Activated naive CD8-positive, alpha-beta T cell treated with anti-CD3 and anti-CD28 coated beads, Interleukin-2, amount 50 U/mL, for 16 hours (primary cell): ENCODE data around the gene NDFIP2.

Source experiments
- DNase-seq: peaks from one replicate; pipeline ENCODE4 v3.0.0-alpha.2; 2020; ENCODE audit warnings: low read depth, low spot score

NDFIP2 gene

DNA sequence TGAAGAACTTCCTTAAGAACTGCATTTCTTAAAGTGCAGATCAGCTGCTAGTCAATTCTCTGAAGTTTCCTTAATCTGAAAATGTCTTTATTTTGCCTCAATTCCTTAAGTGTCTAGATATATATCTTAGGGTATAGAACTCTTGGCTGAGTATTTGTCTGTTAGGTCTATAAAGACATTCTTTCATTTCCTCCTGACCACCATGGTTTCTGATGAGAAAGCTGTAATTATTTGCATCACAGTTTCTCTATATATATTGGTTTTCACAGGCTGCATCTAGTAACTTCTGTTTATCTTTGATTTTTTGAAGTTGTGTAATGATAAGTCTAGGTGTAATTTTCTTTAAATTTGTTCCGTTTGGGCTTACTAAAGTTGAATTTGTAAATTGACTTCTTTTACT is 15.2 kb downstream of the NDFIP2 start:
- no peak for DNase-seq

DNA sequence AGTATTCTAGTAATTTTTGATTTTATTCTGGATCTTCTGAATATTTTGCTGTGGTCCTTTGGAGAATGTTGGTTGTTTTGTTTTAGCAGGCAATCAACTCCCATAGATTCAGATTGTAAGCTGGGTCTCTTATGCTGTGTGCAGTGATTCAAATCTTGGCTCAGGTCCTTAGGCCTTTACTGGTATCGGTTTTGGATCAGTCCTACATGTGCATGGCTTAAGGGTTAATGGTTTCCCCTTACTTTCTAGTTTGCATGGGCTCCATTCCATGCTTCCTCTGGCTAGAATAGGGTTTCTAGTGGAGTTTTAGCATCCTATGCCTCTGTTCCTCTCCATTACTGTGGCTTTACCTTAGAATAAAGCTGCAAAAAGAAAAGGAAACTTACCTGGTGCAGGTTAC is 16.1 kb downstream of the NDFIP2 start:
- DNase-seq, result no peak

DNA sequence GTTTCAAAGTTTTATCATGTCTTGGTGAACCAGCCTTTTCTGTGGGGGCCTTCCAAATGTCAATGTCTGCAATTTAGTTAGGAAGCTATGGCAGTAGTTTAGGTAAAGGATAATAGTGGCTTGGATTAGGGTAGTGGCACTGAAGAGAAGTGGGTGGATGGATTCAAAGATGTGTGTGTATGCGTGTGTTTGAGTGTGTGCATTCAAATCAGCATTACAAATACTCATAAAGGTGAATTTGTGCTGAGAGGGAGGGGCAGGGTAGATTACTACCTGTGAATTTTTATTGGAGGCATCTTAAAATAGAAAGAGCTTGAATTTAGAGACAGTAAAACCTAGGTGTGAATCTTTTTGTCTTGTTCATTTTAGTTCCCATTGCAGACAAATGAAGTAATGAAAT is 16.9 kb downstream of the NDFIP2 start:
- DNase-seq, result no peak

DNA sequence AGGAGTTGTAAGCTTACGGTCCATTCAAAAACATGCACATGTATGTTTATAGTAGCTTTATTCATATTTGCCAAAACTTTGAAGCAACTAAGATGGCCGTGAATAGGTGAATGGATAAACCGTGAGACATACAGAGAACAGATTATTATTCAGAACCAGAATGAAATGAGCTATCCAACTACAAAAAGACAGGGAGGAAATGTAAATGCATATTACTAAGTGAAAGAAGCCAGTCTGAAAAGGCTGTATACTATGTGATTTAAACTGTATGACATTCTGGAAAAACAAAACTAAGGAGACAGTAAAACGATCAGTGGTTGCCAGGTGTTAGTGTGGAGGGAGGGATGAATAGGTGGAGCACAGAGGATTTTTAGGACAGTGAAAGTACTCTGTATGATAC is 19.9 kb downstream of the NDFIP2 start:
- DNase-seq, result no peak

DNA sequence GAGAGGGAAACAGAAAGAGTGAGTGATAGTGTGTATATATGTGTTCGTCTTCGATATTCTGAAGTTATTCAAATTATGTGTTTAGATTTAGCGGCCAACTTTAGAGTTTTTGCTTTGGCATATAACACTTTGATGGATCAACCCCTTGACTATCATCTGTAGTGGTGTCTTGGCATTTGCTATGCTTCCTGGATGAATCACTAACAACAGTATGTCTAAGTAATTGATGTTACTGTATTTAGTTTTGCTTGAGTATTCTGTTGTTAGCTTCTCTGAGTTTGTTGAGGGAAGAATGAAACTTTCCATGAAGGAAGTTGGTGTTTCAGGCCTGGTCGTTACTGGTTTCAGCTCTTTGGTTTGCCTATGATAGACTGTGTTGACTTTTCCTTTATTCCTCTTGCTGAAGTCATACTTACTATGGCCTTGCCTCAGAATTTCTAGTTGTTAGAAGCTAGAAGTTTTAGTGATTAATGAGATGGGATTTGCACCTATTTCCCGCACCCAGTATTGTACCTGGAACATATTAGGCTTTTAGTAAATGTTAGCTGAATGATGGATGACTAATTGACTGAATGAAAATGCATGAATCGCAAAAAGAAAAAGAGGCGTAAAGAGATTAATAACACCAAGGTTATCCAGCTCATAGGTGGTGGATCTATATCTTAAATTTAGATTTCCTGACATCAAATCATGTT is 20.7 kb downstream of the NDFIP2 start:
- DNase-seq, result no peak

DNA sequence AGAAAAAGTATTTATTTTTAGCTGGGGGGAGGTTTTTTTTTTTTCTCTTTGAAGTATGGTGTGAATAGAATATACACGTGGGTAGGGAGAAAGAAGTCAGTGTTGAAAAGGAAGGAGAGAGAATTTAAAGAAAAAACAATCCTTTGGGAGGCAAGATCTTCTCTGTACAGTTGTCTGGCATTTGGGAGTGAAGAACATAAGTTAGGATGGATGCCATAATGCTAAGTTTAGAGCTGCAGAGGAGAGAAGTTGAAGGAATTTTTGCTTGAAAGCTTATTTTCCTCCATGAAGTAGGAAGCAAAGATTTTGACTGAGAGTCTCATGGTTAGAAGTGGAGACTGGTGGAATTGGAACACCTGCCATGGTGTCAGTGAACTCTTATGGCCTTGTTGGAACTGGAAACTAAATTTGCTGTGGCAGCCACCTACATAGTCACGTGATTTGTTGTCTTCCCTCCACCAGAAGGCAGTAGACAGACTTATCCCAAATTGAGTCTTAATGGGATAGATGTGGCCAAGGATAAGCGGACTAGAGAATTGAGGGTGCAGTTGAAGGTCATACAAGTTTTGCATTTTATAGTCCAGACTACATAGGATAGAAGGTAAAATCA is 22.0 kb downstream of the NDFIP2 start:
- no peak for DNase-seq

DNA sequence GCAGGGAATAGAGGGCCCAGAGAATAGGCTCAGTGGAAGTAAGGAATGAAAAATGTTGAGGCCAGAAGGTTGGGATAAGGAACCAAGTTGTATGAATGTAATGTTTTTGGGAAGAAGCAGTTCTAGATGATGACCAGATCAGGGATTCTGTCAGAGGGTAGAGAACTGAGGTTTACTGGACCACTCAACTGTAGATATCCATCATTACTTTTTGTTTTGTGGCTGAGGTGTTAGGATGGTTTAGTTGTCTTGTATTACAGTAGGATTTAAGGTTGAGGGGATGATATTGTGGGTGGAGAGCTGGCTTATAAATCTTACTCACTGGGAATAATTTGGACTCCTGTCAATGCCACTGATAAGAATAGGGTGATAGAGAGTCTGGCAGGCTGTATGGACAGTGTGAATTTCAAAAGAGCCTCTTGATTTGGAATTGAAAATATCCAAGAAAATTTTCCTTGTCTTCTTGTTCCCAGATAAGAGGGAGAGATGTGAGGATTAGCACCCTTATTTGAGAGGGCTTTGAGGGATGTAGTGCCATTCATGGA is 22.6 kb downstream of the NDFIP2 start:
- DNase-seq, result no peak

DNA sequence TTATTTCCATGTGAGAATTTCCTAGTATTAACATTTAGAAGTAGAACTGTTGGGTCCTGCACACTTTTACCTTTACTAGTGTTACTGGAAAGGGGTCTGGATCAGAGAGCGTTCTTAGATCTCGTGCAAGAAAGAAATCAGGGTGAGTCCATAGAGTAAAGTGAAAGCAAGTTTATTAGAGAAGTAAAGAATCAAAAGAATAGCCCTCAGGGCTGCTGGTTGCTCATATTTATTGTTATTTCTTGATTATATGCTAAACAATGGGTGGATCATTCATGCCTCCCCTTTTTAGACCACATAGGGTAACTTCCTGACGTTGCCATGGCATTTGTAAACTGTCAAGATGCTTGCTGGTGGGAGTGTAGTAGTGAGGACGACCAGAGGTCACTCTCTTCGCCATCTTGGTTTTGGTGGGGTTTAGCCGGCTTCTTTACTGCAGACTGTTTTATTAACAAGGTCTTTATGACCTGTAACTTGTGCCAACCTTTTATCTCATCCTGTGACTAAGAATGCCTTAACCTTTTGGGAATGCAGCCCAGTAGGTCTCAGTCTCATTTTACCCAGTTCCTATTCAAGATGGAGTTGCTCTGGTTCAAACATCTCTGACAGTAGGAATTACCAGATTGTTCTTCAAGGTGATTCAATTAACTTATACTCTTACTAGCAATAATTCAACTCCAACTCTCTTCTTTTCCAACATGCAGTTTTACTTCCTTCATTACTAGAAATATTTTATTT is 27.4 kb downstream of the NDFIP2 start:
- DNase-seq, result no peak

DNA sequence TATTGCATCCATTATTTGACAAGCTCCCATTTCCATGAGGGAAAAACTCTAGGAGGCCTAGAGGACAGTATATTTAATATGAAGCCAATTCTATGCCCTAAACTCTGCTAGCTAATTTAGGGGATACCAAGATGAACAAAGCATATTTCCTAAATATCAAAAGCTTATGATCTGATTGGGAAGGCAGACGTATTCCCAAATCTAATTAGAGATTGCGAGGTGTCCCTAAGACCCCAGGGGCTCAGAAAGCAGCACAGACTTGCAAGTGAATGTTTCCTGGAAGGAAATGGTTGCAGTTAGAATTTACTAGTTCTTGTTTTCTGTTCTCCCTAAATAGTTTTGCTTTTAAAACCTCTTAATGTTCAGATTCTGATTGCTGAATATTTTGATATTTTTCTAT is 30.7 kb downstream of the NDFIP2 start:
- no peak for DNase-seq

DNA sequence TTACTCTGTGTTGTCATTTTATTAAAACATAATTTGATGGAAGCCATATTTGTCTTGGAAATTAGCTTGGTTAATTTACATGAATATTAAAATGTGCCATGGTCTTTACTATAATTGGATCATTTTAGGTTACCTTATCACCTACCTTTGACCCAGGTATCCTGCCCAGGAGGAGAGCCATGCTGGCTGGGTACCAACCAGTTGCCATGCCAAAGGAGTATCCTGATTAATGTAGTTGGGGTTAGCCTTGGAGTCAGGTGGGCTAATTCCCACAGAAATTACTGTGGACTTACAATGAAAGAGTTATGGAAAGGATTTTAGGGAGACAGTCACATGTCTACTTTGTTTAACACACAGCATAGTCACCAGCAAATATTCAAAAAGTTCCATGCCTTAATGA is 32.0 kb downstream of the NDFIP2 start:
- no peak for DNase-seq

DNA sequence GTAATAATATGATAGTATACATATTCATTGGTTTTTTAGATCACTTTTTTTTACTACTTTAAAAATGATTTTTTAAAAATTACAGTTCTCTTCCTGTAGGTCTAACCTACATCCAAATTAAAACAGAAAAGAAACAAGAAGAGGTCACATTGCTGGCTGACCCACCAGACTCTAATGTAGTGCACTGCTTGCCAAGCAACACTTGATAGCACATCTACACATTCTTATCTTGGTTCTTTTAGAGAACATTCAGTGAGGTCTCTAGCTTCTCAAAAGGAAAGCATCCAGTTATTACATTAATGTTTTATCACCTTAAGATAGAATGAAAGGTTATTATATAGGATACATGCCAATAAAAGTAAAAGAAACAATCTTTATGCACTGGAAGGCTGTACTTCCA is 35.6 kb downstream of the NDFIP2 start:
- no peak for DNase-seq

DNA sequence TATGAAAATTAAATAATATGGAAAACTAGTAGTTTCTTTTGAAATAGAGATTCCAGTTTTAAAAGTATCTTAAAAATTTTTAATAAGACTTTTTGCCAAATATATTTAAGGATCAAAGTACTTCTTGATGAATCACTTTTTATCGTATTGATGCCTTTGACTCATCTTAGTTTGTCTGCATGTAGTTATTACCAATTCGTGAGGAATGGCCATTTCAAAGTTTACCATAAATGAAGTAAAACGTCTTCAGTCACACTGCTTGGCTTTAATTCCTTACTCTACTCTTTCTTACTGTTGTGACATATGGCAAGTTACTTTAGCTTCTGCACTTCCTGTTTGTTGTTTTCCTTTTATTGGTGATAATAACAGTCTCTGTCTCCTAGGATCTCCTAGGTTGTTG is 38.3 kb downstream of the NDFIP2 start:
- no peak for DNase-seq

DNA sequence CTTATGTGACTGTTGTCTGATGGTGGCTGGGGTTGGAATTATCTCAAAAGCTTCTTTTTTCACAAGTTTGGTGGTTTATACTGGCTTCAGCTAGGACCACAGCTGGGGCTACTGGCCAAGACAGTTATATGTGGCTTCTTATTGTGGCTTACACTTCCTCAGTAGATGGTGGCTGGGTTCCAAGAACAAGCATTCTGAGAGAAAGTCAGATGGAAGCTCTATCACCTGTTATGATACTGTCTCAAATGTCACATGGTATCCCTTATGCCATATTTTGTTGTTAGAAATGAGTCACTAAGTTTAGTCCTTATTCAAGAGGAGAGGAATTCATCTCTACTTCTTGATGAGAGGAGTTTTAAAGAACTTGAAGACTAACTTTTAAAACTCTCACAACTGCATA is 41.6 kb downstream of the NDFIP2 start:
- DNase-seq, result no peak

DNA sequence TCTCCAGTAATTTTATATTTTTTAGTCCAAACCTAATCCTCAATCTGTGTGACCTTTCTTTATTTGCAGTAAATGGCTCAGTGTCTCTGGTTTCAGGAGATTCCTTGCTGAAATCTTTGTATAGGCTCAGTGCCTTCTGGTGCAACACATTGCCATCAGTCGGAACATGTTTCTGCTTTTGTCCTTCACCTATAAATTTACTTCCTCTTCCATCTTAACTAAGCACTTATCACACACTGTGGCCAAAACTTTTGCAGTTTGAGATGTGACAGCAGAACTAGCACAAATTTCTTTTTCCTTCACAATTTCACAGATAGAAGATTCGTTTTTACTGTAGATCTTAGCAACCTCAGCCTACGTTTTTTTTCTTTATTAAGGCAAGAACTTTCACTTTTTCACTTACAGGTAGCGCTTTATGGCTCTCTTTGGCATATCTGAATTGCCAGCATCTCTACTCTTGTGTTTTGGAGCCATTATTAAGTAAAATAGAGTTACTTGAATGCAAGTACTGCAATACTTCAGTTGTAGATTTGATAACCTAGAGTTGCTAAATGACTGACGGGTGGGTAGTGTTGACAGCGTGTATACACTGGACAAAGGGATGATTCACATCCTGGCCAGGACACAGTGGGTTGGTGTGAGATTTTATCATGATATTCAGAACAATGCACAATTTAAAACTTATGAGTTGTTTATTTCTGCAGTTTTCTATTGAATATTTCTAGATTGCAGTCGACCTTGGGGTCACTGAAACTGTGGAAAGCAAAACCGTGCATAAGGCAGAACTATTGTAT is 44.3 kb downstream of the NDFIP2 start:
- DNase-seq, result no peak

DNA sequence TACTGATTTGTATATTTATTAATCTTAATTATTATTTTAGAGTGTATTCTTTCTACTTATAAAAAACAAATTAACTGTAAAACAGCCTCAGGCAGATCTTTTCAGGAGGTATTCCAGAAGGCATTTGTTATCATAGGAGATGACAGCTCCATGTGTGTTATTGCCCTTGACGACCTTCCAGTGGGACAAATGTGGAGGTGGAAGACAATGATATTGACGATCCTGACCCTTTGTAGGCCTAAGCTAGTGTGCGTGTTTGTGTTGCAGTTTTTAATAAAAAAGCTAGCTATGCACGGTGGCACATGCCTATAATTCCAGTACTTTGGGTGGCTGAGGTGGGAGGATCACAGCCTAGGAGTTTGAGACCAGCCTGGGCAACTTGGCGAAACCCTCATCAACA is 46.7 kb downstream of the NDFIP2 start:
- DNase-seq, result no peak

DNA sequence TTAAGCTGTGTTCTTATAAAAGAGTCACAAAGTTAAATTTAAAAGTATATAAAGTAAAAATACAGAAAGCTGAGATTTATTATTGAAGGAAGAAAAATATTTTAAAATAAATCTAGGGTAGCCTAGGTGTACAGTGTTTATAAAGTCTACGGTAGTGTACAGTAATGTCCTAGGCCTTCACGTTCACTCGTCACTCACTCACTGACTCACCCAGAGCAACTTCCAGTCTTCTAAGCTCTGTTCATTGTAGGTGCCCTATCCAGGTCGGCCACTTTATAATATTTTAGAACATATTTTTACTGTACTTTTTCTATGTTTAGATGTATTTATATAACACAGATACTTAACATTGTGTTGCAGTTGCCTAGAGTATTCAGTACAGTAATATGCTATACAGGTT is 47.4 kb downstream of the NDFIP2 start:
- DNase-seq, result no peak

DNA sequence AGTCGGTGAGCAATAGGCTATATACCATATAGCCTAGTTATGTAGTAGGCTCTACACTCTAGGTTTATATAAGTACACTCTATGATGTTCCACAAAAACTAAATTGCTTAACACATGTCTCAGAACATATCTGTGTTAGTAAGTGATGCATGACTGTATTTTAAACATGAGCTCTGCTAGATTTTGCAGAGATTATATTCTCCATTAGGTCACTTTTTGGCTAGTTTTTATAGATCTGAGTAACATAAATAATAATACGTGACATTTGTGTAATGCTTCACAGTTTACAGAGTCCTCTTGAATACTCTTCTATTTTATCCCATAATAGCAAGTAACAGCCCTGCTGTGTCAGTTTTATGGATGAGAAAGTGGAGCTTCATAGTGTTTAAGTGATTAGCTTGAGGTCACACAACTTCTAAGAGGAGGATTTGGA is 47.8 kb downstream of the NDFIP2 start:
- no peak for DNase-seq

DNA sequence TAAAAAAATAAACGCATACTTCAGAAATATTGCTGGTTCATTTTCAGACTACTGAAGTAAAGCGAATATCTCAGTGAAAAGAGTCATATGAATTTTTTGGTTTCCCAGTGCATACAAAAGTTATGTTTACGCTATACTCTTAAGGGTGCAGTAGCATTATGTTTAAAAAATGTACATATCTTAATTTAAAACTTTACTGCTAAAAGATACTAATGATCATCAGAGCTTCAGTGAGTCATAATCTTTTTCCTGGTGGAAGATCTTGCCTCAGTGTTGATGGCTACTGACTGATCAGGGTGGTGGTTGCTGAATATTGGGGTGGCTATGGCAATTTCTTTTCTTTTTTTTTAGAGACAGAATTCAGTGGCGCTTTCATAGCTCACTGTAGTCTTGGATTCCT is 48.9 kb downstream of the NDFIP2 start:
- no peak for DNase-seq

DNA sequence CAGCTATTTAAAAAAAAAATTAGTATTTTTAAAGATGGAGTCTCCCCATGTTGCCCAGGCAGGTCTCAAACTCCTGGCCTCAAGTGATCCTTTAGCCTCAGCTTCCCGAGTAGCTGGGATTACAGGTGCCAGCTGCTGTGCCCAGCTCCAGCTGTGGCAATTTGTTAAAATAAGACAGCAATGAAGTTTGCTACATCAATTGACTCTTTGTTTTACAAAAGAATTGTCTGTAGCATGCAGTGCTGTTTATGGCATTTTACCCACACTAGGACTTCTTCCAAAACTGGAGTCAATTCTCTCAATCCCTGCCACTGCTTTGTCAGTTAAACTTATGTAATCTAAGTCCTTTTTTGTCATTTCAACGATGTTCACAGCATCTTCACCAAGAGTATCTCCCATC is 49.3 kb downstream of the NDFIP2 start:
- no peak for DNase-seq

DNA sequence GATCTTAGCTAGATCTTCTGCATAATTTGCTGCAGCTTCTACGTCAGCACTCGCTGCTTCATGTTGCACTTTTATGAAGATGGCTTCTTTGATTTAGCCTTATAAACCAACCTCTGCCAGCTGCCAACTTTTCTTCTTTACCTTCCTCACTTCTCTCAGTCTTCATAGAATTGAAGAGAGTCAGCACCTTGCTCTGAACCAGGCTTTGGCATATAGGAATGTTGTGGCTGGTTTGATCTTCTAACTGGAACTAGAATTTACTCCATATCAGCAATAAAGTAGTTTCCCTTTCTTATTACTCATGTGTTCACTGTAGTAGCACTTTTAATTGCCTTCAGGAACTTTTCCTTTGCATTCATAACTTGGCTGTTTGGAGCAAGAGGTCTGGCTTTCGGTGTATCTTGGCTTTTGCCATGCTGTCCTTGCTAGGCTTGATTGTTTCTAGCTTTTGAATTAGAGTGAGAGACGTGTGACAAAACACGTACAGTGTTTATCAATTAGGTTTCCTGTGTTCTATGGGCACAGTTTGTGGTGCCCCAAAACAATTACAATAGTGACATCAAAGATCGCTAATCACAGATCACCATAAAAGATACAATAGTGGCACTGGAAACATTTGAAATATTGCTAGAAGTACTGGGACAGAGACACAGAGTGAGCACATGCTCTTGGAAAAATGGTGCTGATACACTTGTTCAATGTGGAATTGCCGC is 50.7 kb downstream of the NDFIP2 start:
- no peak for DNase-seq

DNA sequence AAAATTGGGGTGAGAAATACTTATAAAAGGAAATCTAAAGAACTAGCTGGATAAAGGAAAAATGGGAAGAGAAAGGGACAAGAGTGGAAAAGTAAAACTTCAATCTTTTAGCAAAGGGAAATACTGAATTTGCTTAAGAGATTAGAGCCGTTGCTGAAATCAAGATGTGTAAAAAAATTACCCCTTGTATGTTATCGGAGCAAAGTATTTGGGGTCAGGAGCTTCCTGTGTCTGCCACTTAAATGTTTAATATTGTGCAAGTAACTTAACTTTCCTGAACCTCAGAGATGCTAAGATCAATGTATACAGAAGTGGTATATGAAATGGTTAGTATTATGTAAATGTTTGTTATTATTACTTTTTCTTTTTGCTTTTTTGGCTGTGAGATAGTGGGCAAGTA is 51.6 kb downstream of the NDFIP2 start:
- no peak for DNase-seq
